ENCODE results near the gene CABP7.

CABP7 gene

DNA sequence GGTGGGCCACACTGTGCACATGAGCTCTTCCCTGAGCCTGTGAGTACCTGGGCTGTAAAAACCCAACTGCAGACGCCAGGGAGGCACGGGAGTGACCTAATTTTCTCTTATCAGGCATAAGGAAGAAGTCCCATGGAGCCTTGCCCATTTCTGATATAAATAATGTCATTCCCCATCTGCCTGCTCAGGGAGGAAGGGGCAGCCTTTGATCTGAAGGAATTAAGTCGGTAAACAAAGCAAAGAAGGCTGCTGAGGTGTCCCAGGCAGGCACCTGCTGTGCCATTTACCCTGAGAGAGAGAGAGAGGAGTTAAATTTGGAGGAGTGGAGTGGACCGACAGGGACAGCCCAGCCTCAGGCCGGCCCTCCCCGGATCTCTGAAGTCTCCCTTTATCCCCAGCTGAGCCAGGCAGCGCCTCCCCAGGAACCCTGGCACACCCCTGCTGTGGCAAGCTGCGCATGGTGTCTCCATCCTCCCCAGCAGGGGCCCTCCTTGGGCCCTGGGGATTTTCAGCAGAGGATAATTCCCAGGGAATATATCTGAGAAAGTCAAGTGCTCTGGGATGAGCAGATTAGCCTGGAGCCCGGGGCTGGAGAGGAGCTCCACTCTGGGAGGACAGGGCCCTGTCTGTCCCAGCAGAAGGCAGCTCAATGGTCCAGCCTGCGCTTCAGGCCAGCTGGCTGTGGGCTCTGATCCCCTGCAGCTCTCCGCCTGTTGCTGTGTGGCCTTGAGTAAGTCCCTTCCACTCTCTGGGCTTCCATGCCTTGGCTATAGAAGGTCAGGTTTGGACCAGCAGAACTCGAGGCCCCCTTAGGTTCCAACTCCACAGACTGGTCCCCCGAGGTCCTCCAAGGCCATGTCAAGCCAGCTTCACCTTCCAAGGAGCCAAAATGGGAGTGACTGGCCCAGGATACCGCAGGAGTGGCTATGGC, 17.5 kb upstream of the CABP7 start:
- DNase-seq (ENCODE audit: low read depth in 2 of 2, low spot score in 1 of 2): no peak

DNA sequence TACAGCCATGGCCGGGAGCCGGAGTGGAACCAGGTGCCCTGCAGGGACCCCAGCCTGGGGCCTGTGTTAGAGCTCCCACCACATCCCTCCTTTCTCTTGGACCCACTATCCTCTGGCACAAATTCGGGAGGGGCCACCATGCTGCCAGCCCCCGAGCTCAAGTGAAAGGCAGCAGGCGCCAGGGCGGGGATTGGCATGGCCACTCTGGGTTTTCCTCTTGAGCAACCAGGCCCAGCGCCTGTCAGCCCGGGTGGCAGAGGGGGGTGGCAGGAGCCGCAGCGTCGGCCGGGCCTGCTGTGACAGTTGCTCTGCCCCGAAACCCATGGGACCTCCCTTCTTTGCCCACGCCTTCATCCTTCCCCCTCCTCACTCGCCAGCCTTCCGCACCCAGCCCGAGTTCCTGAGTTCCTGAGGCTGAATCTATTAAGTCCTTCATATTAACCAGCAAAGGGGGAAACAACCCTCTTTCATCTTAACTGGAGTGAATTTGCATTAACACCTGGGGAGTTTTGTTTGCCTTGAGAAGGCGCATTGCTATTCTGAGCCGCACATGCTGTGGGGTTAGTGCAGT, 16.8 kb upstream of the CABP7 start:
- DNase-seq (ENCODE audit: low read depth in 2 of 2, low spot score in 1 of 2): no peak

DNA sequence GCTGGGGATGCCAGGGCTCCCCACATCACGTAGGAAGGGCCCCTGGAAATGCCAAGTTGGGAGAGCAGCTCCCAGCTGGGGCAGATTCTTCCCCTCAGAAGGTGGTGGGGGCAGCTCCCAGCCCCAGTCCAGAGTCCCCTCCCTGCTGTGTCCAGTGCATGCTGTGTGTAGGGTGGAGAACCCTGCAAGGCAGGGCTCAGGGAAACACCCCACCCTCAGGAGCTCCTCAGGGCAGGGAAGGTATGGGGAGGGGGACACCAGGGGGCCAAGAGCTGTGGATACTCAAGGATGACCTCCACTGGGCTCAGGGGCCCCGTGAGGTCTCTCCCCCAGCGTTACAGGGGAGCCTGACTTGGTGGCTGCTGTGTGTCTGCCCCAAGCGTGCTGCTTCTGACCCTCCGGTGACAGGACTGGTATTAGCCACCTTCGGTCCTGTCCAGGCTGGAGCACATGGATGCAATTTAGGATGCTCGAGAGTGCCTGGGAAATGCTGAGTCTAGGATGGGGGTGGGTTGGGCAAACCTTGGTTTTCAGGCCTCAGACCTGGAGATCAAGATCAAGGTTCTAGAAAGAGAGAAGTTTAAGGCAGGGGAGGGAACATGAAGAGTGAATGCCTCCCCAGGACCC, 16.1 kb upstream of the CABP7 start:
- DNase-seq (ENCODE audit: low read depth in 2 of 2, low spot score in 1 of 2): no peak

DNA sequence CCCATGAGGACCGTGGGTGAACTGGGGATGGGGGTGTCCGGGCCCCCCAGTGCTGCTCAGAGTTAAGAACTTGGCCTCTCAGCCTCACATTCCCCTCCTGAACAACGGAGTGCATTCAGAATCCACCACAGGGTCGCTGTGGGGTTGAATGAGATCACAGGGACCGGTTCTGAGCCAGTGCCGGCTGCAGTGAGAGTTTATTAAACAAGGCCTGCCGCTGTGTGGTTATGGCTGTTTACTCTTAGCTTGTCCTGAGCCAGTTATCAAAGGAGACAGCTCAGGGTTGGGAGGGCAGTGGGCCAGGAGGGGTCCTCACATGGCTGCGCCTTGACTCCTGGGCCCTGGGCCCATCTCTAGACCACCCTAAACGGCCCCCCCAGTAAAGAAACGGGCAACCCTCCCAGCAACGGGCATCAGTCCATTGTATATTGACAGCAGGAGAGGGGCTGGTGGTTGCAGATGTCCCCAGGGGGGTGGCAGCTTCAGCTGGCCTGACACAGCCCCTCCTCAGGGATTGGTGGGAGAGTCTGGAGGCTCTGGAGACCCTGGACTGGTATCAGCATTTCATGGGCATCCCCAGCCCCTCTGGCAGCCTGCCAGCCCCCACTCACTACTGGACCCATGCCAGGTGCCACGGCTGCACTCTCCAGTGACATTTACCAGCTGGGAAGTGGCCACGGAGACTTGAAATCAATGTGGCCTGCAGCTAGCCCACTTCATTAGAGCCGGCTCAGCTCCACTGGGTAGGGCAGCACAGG, 15.1 kb upstream of the CABP7 start:
- no peak for DNase-seq (ENCODE audit: low read depth in 2 of 2, low spot score in 1 of 2)

DNA sequence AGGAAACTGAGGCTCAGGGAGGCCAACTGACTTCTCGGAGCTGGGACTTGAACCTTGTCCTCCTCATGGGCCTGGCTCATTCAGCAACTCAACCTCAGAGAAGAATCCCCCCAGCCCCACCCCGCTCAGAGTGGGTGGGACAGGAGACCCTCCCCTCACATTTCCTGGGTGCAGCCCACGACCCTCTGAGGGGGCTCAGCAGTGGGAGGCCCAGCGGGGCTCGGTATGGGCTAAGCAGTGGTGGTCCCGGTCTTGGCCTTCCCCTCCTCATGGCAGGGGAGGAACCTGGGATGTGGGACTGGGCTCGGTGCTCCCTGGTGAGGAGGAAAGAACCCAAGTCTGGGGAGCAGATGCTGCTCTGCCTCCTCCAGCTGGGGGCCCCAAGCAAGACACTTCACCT, 14.2 kb upstream of the CABP7 start:
- no peak for DNase-seq (ENCODE audit: low read depth in 2 of 2, low spot score in 1 of 2)

DNA sequence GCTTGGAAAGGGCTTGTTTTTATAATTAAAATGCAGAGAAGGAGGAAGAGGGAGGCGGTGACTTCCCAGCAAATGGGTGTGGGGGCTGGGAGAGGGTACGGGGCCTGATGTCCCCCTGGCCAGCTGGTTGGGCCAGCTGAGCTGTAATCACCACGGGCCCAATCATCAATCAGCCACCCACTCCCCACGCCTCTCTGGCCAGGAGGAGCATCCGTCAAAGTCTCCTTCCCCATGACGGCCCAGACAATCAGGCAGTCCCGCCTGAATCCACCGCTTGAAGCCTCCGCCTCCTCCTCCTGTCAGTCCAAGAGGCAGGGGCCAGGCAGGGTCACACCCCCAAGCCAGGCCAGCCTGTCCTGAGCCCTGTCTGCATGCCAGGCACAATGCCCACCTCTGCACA, 13.3 kb upstream of the CABP7 start:
- no peak for DNase-seq (ENCODE audit: low read depth in 2 of 2, low spot score in 1 of 2)

DNA sequence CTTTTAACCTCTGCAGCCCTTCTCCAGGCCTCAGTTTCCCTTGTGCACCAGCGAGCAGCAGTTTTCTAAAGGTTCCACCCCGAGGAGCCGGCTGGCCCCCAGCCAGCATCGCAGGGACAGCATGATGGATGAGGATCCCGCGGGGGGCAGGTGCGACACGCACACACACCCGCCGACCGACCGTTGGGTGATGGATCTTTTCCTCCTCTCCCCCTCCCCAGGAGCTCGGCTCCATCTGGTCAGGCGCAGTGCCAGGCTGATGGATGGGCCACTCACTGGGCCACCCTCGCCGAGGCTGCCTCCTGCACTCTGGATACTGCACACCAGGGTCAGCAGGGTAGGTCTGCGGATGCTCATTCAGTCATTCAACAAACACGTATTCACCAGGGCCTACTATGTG, 12.8 kb upstream of the CABP7 start:
- no peak for DNase-seq (ENCODE audit: low read depth in 2 of 2, low spot score in 1 of 2)

DNA sequence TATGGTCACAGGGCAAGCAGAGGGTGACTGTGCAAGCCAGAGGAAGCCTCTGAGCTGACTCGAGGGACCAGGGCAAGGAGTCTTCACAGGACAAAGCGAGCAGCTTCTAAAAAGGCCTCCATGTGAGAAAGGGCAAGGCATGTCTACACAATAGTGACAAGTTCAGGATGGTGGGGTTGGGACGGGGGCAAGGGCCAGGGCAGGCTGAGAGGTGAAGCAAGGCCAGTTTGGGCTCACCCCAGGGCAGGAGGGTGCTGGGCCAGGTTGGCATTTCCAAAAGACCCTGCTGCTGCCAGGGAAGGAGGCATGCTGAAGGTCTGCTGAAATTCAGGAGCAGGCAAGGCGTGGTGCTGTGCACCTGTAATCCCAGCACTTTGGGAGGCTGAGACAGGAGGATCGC, 12.3 kb upstream of the CABP7 start:
- DNase-seq (ENCODE audit: low read depth in 2 of 2, low spot score in 1 of 2): no peak

DNA sequence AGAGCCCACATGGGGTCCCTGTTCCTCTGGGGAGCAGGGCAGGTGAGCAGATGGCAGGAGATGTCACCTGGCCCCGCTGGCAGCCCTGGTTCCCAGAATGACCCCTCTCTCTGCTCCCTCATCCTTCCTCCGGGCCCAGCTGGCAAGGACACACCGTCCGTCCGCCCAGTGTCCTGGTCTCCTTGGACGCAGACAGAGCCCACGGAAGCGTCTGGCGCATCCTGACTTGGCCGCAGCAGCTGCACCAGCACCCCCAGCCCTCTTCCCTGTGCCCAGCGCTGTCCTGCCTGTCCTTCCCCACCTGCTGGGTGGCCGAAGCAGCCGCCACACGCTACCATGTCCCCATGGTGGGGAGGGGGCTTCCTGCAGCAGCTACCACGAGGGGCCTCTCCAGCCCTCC, 9.6 kb upstream of the CABP7 start:
- no peak for DNase-seq (ENCODE audit: low read depth in 2 of 2, low spot score in 1 of 2)

DNA sequence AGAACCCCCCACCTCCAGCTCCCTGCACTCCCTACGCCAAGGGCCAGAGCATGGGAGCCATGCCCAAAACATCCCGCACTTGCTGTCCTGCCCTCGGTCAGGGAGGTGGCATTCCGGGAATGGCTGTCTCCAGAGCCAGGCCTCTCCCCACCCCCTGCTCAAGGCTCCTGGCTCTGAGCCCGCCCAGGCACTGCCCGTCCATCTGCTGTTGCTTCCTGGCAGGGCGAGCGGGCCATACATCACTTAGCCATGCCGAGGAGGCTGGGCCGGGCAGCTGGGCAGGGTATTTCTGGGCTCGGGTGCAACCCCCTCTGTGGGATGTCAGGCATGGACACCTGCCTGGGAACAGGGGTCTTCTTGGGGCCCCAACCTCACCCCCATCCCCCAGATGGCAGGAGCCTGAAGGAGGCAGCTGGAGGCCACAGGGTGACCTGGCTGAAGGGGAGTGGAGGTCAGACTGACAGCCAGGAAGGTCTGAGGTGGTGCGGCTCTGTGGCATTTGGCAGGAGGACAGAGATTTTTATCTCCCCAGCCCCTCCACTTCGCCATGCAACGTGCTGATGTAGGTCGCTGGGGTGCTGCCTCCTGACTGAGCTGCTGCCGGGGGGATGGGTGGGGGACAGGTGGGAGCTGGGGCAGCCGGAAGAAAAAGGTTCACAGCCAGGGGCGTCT, 8.7 kb upstream of the CABP7 start:
- DNase-seq (ENCODE audit: low read depth in 2 of 2, low spot score in 1 of 2): no peak

DNA sequence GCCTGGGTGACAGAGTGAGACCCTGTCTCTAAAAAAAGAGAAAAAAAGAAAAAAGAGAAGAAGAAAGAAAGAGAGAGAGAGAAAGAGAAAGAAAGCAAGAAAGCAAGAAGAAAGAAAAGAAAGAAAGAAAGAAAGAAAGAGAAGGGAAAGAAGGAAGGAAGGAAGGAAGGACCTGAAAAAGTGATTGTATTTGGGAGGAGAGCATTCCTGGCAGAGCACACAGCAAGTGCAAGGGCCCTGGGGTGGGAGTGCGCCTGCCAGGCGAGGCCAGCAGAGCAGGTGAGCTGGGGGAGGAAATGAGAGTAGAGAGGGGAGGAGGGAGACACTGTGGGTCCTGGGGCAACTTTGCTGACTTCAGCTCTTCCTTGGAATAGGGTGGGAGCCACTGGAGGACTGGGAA, 7.7 kb upstream of the CABP7 start:
- DNase-seq (ENCODE audit: low read depth in 2 of 2, low spot score in 1 of 2): no peak

DNA sequence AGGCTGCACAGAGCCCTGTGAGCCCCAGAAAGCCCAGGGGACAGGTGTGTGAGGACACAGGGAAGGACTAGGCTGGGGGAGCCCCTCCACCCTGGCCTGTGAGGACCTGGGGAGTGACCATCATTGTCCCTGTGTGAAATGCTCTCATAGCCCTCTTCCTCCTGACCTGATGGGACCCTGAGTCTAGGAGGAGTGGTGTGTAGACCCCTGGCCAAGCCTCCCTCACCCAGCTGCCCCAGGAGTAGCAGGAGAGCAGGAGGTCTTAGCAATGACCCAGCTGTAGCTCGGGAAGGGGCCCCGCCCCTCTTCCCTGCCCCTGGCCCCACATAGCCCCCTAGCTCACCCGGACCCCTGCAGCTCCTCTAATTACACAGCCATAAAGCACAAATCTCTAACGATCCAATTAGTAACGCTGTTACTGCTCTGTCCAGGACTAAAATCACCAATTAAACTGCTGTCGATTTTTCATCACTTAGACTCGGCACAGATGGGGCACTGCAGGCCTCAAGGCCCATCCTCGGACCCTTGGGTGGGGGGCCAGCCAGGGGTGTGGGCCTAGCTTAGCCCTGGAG, 6.6 kb upstream of the CABP7 start:
- no peak for DNase-seq (ENCODE audit: low read depth in 2 of 2, low spot score in 1 of 2)

DNA sequence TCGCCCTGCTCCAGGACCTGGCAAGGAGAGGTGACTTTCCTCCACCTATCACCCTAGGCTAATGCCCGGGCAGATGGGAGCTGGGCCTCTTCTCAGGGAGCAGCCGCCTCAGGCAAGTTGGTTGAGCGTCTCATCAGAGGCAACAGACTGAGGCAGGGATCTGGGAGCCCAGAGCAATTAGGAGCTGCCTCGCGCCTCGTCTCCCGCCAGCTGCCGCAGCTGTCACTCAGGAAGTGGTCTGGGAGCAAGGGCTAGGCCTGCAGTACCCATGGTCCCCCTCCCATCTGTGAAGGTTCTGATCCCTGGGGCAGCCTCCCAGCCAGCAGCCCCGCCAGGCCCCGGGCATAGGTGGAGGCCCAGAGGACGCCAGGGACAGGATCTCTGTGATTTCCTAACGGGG, 4.6 kb upstream of the CABP7 start:
- DNase-seq (ENCODE audit: low read depth in 2 of 2, low spot score in 1 of 2): no peak

DNA sequence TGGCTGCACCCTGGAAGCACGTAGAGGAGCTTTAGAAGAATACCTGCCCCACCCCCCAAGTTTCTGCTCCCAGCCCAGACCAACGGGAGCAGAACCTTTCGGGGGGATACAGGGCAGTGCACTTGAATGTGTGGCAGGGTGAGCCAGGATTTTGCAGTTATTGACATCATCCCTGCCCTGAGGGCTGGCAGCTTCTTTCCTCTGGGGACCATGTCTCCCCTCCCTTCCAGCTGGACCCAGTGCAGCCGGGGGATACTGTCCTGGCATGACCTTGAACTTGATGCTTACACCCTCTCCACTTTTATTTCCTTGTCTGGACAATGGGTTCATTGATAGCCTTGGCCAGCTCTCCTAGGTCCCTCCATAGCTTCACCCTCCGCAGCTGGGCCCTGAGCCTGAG, 4.1 kb upstream of the CABP7 start:
- DNase-seq (ENCODE audit: low read depth in 2 of 2, low spot score in 1 of 2): no peak

DNA sequence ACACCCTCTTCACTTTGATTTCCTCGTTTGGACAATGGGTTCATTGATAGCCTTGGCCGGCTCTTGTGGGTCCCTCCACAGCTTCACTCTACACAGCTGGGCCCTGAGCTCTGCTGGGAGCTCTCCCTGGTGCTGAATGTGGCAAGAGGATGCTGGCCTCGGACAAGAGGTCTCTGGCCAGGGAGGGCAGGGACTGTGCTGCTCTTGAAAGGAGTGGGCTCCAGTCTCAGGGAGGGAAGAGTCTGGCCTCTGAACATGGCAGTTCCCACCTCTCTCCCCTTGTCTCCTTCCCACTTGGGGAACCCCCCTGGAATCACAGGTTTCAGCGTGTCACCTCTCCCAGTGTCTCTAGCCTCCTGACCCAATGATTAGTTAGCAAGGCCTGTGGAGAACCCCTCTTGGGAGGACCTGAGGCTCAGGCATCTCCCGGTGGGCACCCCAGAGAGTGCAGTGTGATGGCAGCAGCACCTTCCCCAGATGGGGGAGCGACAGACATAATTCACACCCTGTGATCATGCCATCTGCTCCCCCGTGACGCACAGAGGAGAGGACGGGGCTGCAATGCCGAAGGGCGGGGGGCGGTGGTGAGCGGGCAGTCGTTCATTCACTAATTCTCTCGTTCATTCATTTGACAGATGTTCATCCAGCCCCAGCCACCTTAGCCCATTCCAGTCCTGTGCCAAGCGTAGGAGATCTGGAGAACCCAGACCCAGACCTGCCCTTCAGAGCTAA, 2.8 kb upstream of the CABP7 start:
- no peak for DNase-seq (ENCODE audit: low read depth in 2 of 2, low spot score in 1 of 2)

DNA sequence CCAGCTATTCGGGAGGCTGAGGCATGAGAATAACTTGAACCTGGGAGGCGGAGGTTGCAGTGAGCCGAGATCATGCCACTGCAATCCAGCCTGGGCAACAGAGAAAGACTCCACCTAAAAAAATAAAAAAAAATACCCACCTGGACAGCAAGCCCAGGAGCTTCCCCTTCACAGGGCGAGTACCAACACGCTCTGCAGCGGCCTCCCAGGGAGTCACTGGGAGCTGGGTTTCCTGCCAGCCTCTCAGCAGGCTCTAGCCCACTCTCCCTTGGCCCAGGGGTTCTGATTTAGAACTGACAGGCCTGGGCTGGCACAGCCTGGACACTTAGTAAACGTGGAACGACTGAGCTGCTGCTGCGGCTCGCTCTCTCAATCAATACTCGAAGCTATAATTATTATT, 2.0 kb upstream of the CABP7 start:
- no peak for DNase-seq (ENCODE audit: low read depth in 2 of 2, low spot score in 1 of 2)

DNA sequence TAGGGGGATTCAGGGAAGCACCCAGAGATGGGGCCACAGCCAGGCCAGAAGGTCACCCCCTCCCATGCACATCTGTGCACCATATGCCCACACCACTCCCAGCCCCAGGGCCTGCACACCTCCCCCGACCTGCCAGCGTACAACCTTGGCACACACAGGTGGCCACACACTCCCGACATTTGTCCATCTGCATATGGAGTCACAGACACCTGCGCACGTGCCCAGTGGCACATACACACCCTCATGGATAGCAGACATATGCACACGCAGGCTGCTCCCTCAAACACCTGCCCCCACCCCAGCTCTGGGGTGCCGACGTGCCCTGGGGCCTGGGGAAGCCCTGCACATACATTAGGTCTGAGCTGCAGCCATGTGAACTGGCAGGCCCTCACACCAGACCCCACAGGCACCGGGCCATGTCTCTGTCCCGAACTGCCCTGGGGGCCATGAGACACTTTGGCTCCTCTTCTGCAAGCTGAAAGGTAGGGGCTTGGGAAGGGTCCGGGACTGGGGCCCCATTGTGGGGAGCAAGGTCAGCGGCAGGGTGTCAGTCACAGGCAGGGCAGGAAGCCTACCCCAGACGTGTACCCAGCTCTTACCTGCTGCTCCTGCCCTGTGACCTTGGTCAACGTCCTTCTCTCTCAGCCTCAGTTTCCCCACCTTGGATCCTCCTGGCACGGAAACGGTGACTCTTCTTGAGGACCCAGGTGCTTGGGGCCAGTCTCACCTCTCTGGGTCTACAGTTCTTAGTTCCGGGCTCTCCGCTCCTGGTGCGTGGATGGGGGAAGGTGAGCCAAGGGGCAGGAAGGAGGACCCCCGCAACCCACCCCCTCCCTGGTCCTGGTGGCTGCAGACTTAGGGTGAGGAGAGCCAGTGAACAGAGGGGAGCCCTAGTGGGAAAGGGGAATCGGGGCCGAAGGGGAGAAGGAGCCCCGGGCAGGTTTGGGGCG, 579 bp upstream of the CABP7 start:
- no peak for DNase-seq (ENCODE audit: low read depth in 2 of 2, low spot score in 1 of 2)

DNA sequence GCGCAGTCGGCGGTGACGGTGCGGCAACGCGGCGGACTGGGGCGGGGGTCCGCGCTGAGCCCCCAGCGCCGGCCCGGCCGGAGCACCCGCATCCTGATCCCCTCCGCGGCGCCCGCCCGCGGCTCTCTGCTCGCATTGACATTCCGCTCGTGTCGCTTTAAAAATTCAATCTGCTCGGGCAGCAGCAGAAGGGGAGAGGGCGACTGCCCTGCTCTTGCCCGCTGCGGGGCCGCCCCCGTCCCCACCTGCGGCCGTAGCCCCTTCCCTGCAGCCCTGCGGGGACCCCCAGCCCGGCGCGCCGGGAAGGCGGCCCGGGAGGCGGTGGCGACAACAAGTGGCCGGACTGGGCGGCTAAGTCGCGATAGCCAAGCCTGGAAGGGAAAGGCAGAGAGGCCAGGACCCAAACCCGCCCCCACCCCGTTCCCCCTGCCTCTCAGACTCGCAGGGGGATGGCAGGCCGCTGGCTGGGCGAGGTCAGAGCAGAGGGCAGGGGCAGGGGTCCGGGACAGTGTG, 1.1 kb downstream of the CABP7 start:
- no peak for DNase-seq (ENCODE audit: low read depth in 2 of 2, low spot score in 1 of 2)

DNA sequence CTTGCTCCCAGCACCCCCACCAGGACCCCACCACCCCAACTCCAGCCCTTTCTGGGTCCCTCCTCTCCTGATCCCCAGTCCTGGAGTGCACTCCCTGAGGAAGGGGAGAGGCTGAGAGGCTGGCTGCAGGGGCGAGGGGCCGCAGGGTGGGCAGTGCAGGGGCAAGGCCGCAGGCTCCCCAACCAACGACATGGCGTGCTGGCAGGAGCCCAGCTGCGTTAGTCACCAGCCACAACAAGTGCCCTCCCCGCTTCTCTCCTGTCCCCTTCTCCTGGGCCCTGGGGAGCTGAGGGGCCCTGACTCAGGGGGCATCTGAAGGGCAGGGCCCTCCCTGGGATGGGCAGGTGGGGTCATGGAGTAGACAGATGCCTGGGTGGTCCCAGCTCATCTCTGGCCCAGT, 2.3 kb downstream of the CABP7 start:
- no peak for DNase-seq (ENCODE audit: low read depth in 2 of 2, low spot score in 1 of 2)
